ENCODE results near the gene DNAAF2. TPM values are rescaled to one million over a fixed set of nuclear protein-coding genes. Genes with fewer than 3 reads are reported as not detected.

Gene DNAAF2
- total and polyA plus RNA-seq, 2 donors (not counting 1 experiment from before 2014, with no cell fraction given) = 8.5 to 26.9 TPM

DNA sequence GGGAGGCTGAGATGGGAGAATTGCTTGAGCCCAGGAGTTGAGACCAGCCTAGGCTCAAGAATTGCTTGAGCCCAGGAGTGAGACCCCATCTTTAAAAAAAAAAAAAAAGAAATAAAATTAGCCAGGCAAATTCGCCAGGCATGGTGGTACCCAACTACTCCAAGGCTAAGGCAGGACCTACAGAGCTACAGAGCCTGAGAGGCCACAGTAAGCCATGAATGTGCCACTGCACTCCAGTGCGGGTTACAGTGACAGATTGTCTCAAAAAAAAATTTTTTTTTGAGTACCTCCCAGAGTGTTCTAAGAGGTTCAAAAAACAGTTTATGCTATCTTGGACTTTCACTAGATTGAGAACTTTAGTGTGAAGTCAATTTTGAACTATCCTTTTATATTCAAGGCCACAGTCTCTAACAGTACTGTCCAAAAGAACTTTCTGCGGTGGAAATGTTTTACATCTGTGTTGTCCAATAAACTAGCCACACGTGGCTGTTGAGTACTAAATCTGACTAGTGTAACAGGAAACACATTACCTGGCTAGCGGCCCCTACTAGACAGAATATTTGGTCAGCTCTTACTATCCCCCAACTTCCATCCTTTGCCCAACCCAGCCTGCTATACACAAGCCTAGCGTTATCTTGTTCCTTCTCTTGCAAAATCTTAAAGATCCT is 17.1 kb downstream of the DNAAF2 start:
- H3K79me2 ChIP-seq (ENCODE audit: control insufficient read depth, insufficient read depth, low read length) = peaks cover 61% of the 10 kb centered on the region
- Mint-ChIP-seq H3K4me3 (peak overlapping the region; percentile 99), H3K4me1 (peaks cover 41% of the 10 kb centered on the region), H3K9me3 (ENCODE audit: insufficient read depth) (no peaks in the 10 kb centered on the region), H3K27me3 (no peaks in the 10 kb centered on the region), H3K27ac (peak overlapping the region; percentile 28)
- H3K4me3 ChIP-seq (ENCODE audit: control extremely low read depth in 1 of 5, extremely low read depth in 1 of 5, insufficient read depth in 1 of 5, low read depth in 2 of 5, low read length in 4 of 5) = no peak overlapping the region
- H3K4me1 ChIP-seq (ENCODE audit: control insufficient read depth in 2 of 2, insufficient read depth in 2 of 2, low read length in 2 of 2) = peaks cover 24 to 30% of the 10 kb centered on the region in 2 donors
- POLR2A ChIA-PET = interaction anchor here (1.0 kb wide), 1 partner anchor 19 kb away, joined by 3 read pairs; the partner anchor contains the start of gene LRR1
- H3K4me2 ChIP-seq (replicated peaks; ENCODE audit: low read depth, low read length, poor library complexity, severe bottlenecking) = no peak overlapping the region
- CTCF ChIA-PET = interaction anchor here (1.0 kb wide), 1 partner anchor 16 kb away, joined by 5 read pairs; no protein-coding TSS in a partner anchor
- DNase-seq (no peak), ATAC-seq (ENCODE audit: low read depth) (no peak)
- peaks cover 42% of the 10 kb centered on the region for H4K20me1 ChIP-seq (ENCODE audit: control insufficient read depth, insufficient read depth, low read length, poor library complexity, severe bottlenecking)
- H3K9me3 ChIP-seq (ENCODE audit: control extremely low read depth in 1 of 3, control insufficient read depth in 2 of 3, insufficient read depth in 1 of 3, low read length in 2 of 3) = no peaks in the 10 kb centered on the region
- 95% methylated on average over 2 of the region's 6 CpGs for WGBS (ENCODE audit: insufficient coverage)
- no peak for TF ChIP-seq EZH2 (IDR thresholded peaks at IDR 0.05; ENCODE audit: borderline replicate concordance, insufficient read depth, low read depth, low read length, poor library complexity, severe bottlenecking)
- TF ChIP-seq, protein P1, sequence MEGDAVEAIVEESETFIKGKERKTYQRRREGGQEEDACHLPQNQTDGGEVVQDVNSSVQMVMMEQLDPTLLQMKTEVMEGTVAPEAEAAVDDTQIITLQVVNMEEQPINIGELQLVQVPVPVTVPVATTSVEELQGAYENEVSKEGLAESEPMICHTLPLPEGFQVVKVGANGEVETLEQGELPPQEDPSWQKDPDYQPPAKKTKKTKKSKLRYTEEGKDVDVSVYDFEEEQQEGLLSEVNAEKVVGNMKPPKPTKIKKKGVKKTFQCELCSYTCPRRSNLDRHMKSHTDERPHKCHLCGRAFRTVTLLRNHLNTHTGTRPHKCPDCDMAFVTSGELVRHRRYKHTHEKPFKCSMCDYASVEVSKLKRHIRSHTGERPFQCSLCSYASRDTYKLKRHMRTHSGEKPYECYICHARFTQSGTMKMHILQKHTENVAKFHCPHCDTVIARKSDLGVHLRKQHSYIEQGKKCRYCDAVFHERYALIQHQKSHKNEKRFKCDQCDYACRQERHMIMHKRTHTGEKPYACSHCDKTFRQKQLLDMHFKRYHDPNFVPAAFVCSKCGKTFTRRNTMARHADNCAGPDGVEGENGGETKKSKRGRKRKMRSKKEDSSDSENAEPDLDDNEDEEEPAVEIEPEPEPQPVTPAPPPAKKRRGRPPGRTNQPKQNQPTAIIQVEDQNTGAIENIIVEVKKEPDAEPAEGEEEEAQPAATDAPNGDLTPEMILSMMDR (IDR thresholded peaks at IDR 0.05) = no peak
- peaks cover 6 to 19% of the 10 kb centered on the region in 2 experiments for H3K36me3 ChIP-seq (replicated peaks in 1 of 2; ENCODE audit: control extremely low read depth in 1 of 2, control insufficient read depth in 1 of 2, extremely low read depth in 1 of 2, insufficient read depth in 2 of 2, low read length in 1 of 2)
- H3K9ac ChIP-seq (ENCODE audit: low read length) = no peak overlapping the region
- no peak overlapping the region for H2AFZ ChIP-seq (ENCODE audit: insufficient read depth, low read depth, low read length, poor library complexity, severe bottlenecking)
- no peaks in the 10 kb centered on the region for H3K27me3 ChIP-seq (replicated peaks in 1 of 4; ENCODE audit: control extremely low read depth in 1 of 4, control insufficient read depth in 3 of 4, insufficient read depth in 4 of 4, low read length in 3 of 4)
- intact Hi-C loops (cut with micrococcal nuclease) = no loop called here
- H3K27ac ChIP-seq (ENCODE audit: low read length in 2 of 2) = peak overlapping the region in 1 of 2 donors; percentile 13

DNA sequence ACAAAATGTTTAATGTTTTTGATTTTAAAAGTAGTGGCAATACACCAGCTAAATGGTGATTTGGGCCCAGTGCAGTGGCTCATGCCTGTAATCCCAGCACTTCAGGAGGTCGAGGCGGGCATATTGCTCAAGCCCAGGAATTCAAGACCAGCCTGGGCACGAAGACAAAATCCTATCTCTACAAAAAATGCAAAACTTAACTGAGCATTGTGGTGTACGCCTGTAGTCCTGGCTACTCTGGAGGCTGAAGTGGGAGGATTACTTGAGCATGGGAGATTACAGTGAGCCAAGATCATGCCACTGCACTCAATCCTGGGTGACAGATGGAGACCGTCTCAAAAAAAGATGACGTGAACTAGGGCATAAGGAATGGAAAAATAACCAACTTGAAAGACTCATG is 19.3 kb downstream of the DNAAF2 start:
- Histone ChIP-seq H3K27me3 (replicated peaks in 1 of 4; ENCODE audit: control extremely low read depth in 1 of 4, control insufficient read depth in 3 of 4, insufficient read depth in 4 of 4, low read length in 3 of 4) (no peaks in the 10 kb centered on the region), H2AFZ (ENCODE audit: insufficient read depth, low read depth, low read length, poor library complexity, severe bottlenecking) (no peak overlapping the region), H4K20me1 (ENCODE audit: control insufficient read depth, insufficient read depth, low read length, poor library complexity, severe bottlenecking) (peaks cover 33% of the 10 kb centered on the region), H3K4me2 (replicated peaks; ENCODE audit: low read depth, low read length, poor library complexity, severe bottlenecking) (no peak overlapping the region), H3K36me3 (replicated peaks in 1 of 2; ENCODE audit: control extremely low read depth in 1 of 2, control insufficient read depth in 1 of 2, extremely low read depth in 1 of 2, insufficient read depth in 2 of 2, low read length in 1 of 2) (peaks cover 6 to 19% of the 10 kb centered on the region in 2 experiments), H3K27ac (ENCODE audit: low read length in 2 of 2) (no peak overlapping the region), H3K9ac (ENCODE audit: low read length) (no peak overlapping the region), H3K4me3 (ENCODE audit: control extremely low read depth in 1 of 5, extremely low read depth in 1 of 5, insufficient read depth in 1 of 5, low read depth in 2 of 5, low read length in 4 of 5) (no peak overlapping the region), H3K79me2 (ENCODE audit: control insufficient read depth, insufficient read depth, low read length) (peaks cover 50% of the 10 kb centered on the region), H3K4me1 (ENCODE audit: control insufficient read depth in 2 of 2, insufficient read depth in 2 of 2, low read length in 2 of 2) (peaks cover 11 to 14% of the 10 kb centered on the region in 2 donors), H3K9me3 (ENCODE audit: control extremely low read depth in 1 of 3, control insufficient read depth in 2 of 3, insufficient read depth in 1 of 3, low read length in 2 of 3) (no peaks in the 10 kb centered on the region)
- ATAC-seq (ENCODE audit: low read depth) (no peak), DNase-seq (no peak)
- no peak overlapping the region for H3K4me3 Mint-ChIP-seq
- 100% methylated on average over 4 of the region's 6 CpGs for WGBS (ENCODE audit: insufficient coverage)
- POLR2A ChIA-PET = interaction anchor here (1.0 kb wide), 1 partner anchor 11 kb away, joined by 3 read pairs; no protein-coding TSS in a partner anchor
- no peak for TF ChIP-seq EZH2 (IDR thresholded peaks at IDR 0.05; ENCODE audit: borderline replicate concordance, insufficient read depth, low read depth, low read length, poor library complexity, severe bottlenecking)
- TF ChIP-seq, protein P1 (IDR thresholded peaks at IDR 0.05) = no peak
- CTCF ChIA-PET = interaction anchor here (1.0 kb wide), 1 partner anchor 17 kb away, joined by 5 read pairs; no protein-coding TSS in a partner anchor
- H3K9me3 Mint-ChIP-seq (ENCODE audit: insufficient read depth) = no peaks in the 10 kb centered on the region
- intact Hi-C loops (cut with micrococcal nuclease) = no loop called here
- H3K27ac Mint-ChIP-seq = no peak overlapping the region
- H3K27me3 Mint-ChIP-seq = no peaks in the 10 kb centered on the region
- H3K4me1 Mint-ChIP-seq = peaks cover 26% of the 10 kb centered on the region

Data from B cell (primary cell).